Neuronal stem cell (in vitro differentiated cells): ENCODE measurements around the gene NDUFS8.
A peak's percentile ranks its signal among the peaks of the same experiment; 100 is the strongest.

Experiments
- DNase-seq: peaks from one replicate; pipeline ENCODE4 v3.0.0-alpha.2; 2013; ENCODE audit warnings: low spot score
- H2AFZ ChIP-seq: one replicate; pipeline ENCODE4 v1.6.1; 2013; ENCODE audit warnings: mild to moderate bottlenecking, low read length, inconsistent platforms
- H2AK5ac ChIP-seq: 2 replicates; pipeline ENCODE4 v1.6.1; 2013; ENCODE audit warnings: low read depth, mild to moderate bottlenecking, inconsistent platforms, low read length, moderate library complexity, mixed read lengths
- H2BK120ac ChIP-seq: 2 replicates; pipeline ENCODE4 v1.6.1; 2013; ENCODE audit warnings: low read depth, mild to moderate bottlenecking, inconsistent platforms, low read length, moderate library complexity, mixed read lengths
- H2BK12ac ChIP-seq: one replicate; pipeline ENCODE4 v1.6.1; 2013; ENCODE audit warnings: low read length, inconsistent platforms
- H2BK15ac ChIP-seq: 2 replicates; pipeline ENCODE4 v1.6.1; 2013; ENCODE audit warnings: mild to moderate bottlenecking, low read length, inconsistent platforms, mixed read lengths
- H2BK5ac ChIP-seq: one replicate; pipeline ENCODE4 v1.6.1; 2013; ENCODE audit warnings: inconsistent platforms, mild to moderate bottlenecking, low read length, moderate library complexity
- H3K14ac ChIP-seq: one replicate; pipeline ENCODE4 v1.6.1; 2013; ENCODE audit warnings: low read length, inconsistent platforms
- H3K18ac ChIP-seq: 2 replicates; pipeline ENCODE4 v1.6.1; 2013; ENCODE audit warnings: low read length, inconsistent platforms
- H3K23ac ChIP-seq: 2 replicates; pipeline ENCODE4 v1.6.1; 2013; ENCODE audit warnings: low read depth, mild to moderate bottlenecking, mixed read lengths, low read length, inconsistent platforms; ENCODE audit not compliant: poor library complexity
- H3K27ac ChIP-seq: replicated peaks from 3 replicates; pipeline ENCODE4 v1.5.1; 2013; ENCODE audit warnings: low read length, inconsistent platforms
- H3K27me3 ChIP-seq, 3 experiments: 2 replicates each; pipeline ENCODE4 v1.6.1; 2013; ENCODE audit warnings: low read length in 3 of 3, mild to moderate bottlenecking in 2 of 3, inconsistent platforms in 1 of 3, low read depth in 1 of 3, mixed read lengths in 1 of 3, moderate library complexity in 1 of 3; ENCODE audit not compliant: control insufficient read depth in 3 of 3, insufficient read depth in 3 of 3
- H3K36me3 ChIP-seq, 2 donors: replicated peaks in 1 of 2; 2 replicates each; pipeline ENCODE4 v1.6.1; 2013; ENCODE audit warnings: low read length in 2 of 2; ENCODE audit not compliant: control insufficient read depth in 2 of 2, insufficient read depth in 2 of 2
- H3K4ac ChIP-seq: 2 replicates; pipeline ENCODE4 v1.6.1; 2013; ENCODE audit warnings: inconsistent platforms, mild to moderate bottlenecking, low read length, moderate library complexity
- H3K4me1 ChIP-seq, 2 donors: 1 replicate in 1 of 2; 2 replicates in 1 of 2; pipeline ENCODE4 v1.6.1; 2013; ENCODE audit warnings: low read length in 2 of 2, low read depth in 1 of 2; ENCODE audit not compliant: control insufficient read depth in 2 of 2, insufficient read depth in 1 of 2
- H3K4me2 ChIP-seq: one replicate; pipeline ENCODE4 v1.6.1; 2013; ENCODE audit warnings: mild to moderate bottlenecking, low read length, inconsistent platforms; ENCODE audit not compliant: insufficient read depth, poor library complexity, severe bottlenecking
- H3K4me3 ChIP-seq, 2 donors: 2 replicates each; pipeline ENCODE4 v1.5.1; 2013; ENCODE audit warnings: low read length in 2 of 2, mild to moderate bottlenecking in 2 of 2, inconsistent platforms in 1 of 2, moderate library complexity in 1 of 2
- H3K79me1 ChIP-seq: one replicate; pipeline ENCODE4 v1.6.1; 2013; ENCODE audit warnings: low read depth, mild to moderate bottlenecking, inconsistent platforms, low read length, moderate library complexity
- H3K9ac ChIP-seq: one replicate; pipeline ENCODE4 v1.6.1; 2013; ENCODE audit warnings: mild to moderate bottlenecking, low read depth, low read length, inconsistent platforms; ENCODE audit not compliant: poor library complexity
- H3K9me3 ChIP-seq, 2 donors: replicated peaks in 1 of 2; 2 replicates each; pipeline versions ENCODE3 to v1.6.1; 2013; ENCODE audit warnings: low read length in 2 of 2, mild to moderate bottlenecking in 2 of 2, inconsistent platforms in 1 of 2, low read depth in 1 of 2, mixed read lengths in 1 of 2, moderate library complexity in 1 of 2; ENCODE audit not compliant: control insufficient read depth in 2 of 2, insufficient read depth in 1 of 2
- H4K8ac ChIP-seq: one replicate; pipeline ENCODE4 v1.6.1; 2013; ENCODE audit warnings: low read depth, mild to moderate bottlenecking, inconsistent platforms, low read length, moderate library complexity
- H4K91ac ChIP-seq: one replicate; pipeline ENCODE4 v1.6.1; 2013; ENCODE audit warnings: low read length, low read depth, mild to moderate bottlenecking, inconsistent platforms; ENCODE audit not compliant: poor library complexity
- WGBS, 2 donors: extraction: QIAGEN DNeasy Blood & Tissue Kit; methylation state at CpG; one replicate each; pipeline ENCODE4 v1.1.7; 2013; ENCODE audit warnings: missing lambda C conversion rate in 2 of 2, mixed read lengths in 1 of 2; ENCODE audit not compliant: insufficient read length in 2 of 2, insufficient replicate concordance in 1 of 2; ENCODE audit errors: extremely low coverage in 2 of 2; 5-methylcytosine and 5-hydroxymethylcytosine counted together

The NDUFS8 gene

GRCh38 chr11:68053981-68054812, 23.7 kb downstream of the NDUFS8 start:
- Histone ChIP-seq H4K8ac (no peak overlapping the region), H3K23ac (no peak overlapping the region), H3K79me1 (peaks cover 2% of the 10 kb centered on the region), H3K9ac (no peak overlapping the region), H3K4me1 (peaks cover 0 to 3% of the 10 kb centered on the region in 2 donors), H3K18ac (no peak overlapping the region), H2BK5ac (no peak overlapping the region), H3K4ac (no peak overlapping the region), H3K14ac (no peak overlapping the region), H2BK15ac (no peak overlapping the region), H2AFZ (no peak overlapping the region), H3K4me2 (no peak overlapping the region), H4K91ac (no peak overlapping the region), H3K4me3 (peak overlapping the region in 1 of 2 donors; percentile 14), H3K27me3 (no peaks in the 10 kb centered on the region), H2BK12ac (no peak overlapping the region), H2AK5ac (no peak overlapping the region), H3K36me3 (peaks cover 1 to 18% of the 10 kb centered on the region in 2 donors), H3K9me3 (peaks cover 0 to 2% of the 10 kb centered on the region in 2 donors), H3K27ac (no peak overlapping the region), H2BK120ac (no peak overlapping the region)
- no CpG with 5 or more reads among the region's 11 CpGs for WGBS, 2 donors
- no peak for DNase-seq

- H3K14ac ChIP-seq, result no peak overlapping the region
- H3K9me3 ChIP-seq, result peaks cover 0 to 5% of the 10 kb centered on the region in 2 donors
- H3K18ac ChIP-seq, result no peak overlapping the region
- H2BK120ac ChIP-seq, result no peak overlapping the region
- no peak overlapping the region for H2AFZ ChIP-seq
- H2BK5ac ChIP-seq, result no peak overlapping the region
- no peak overlapping the region for H3K27ac ChIP-seq
- H4K8ac ChIP-seq, result no peak overlapping the region
- H3K36me3 ChIP-seq, result peaks cover 5 to 38% of the 10 kb centered on the region in 2 donors
- no peak overlapping the region for H3K4me2 ChIP-seq
- H3K4ac ChIP-seq, result no peak overlapping the region
- peaks cover 2% of the 10 kb centered on the region for H3K79me1 ChIP-seq
- H2BK15ac ChIP-seq, result no peak overlapping the region
- no peak overlapping the region for H2BK12ac ChIP-seq
- no peak overlapping the region for H3K23ac ChIP-seq
- H3K27me3 ChIP-seq, result no peaks in the 10 kb centered on the region
- no peak overlapping the region for H2AK5ac ChIP-seq
- no peak overlapping the region for H3K4me3 ChIP-seq
- no peak for DNase-seq
- no CpG with 5 or more reads among the region's 12 CpGs for WGBS, 2 donors
- no peak overlapping the region for H3K9ac ChIP-seq
- no peaks in the 10 kb centered on the region for H3K4me1 ChIP-seq
- H4K91ac ChIP-seq, result no peak overlapping the region
These were observed 26.1 kb downstream of the NDUFS8 start for GRCh38 chr11:68056317-68057285.

GRCh38 chr11:68057807-68058206, 27.3 kb downstream of the NDUFS8 start:
- no peak overlapping the region for H2BK15ac ChIP-seq
- no peak overlapping the region for H3K23ac ChIP-seq
- H2BK12ac ChIP-seq, result no peak overlapping the region
- no peak overlapping the region for H3K14ac ChIP-seq
- DNase-seq, result no peak
- H3K27ac ChIP-seq, result no peak overlapping the region
- H3K9me3 ChIP-seq, result peaks cover 0 to 5% of the 10 kb centered on the region in 2 donors
- no peak overlapping the region for H2BK5ac ChIP-seq
- H2BK120ac ChIP-seq, result no peak overlapping the region
- no peak overlapping the region for H3K4me2 ChIP-seq
- H3K79me1 ChIP-seq, result peaks cover 2% of the 10 kb centered on the region
- no peak overlapping the region for H4K91ac ChIP-seq
- H3K4me1 ChIP-seq, result no peaks in the 10 kb centered on the region
- no peak overlapping the region for H3K9ac ChIP-seq
- no peak overlapping the region for H3K18ac ChIP-seq
- no peak overlapping the region for H4K8ac ChIP-seq
- no CpG with 5 or more reads among the region's 4 CpGs for whole genome bisulfite sequencing, 2 donors
- no peak overlapping the region for H3K4ac ChIP-seq
- H3K36me3 ChIP-seq, result peaks cover 13 to 50% of the 10 kb centered on the region in 2 donors
- H3K27me3 ChIP-seq, result no peaks in the 10 kb centered on the region
- H3K4me3 ChIP-seq, result no peak overlapping the region
- H2AFZ ChIP-seq, result no peak overlapping the region
- H2AK5ac ChIP-seq, result no peak overlapping the region

DNA sequence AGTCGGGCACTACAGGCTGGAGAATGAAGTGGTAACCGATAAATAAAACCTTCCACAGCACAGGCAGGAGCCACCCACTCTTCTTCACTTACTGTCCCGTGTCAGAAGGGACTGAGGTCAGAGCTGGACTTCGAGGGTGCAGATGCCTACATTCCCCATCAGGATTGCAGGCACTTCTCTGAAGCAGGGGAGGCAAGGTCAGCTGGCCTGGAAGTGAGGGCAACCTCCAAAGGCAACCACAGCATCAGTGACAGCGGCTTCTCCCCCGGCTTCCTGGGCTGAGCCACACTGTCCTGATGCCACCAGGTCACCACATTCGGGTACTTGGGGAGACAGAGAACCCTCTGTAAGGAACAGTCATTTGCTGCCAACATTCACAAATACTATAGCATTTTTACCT, 31.0 kb downstream of the NDUFS8 start:
- no peak overlapping the region for H2BK12ac ChIP-seq
- H3K23ac ChIP-seq, result no peak overlapping the region
- no peaks in the 10 kb centered on the region for H3K27me3 ChIP-seq
- peaks cover 23 to 85% of the 10 kb centered on the region in 2 donors for H3K36me3 ChIP-seq
- H3K9me3 ChIP-seq, result peaks cover 0 to 5% of the 10 kb centered on the region in 2 donors
- no peak overlapping the region for H2AFZ ChIP-seq
- no peak overlapping the region for H2AK5ac ChIP-seq
- no peak overlapping the region for H3K14ac ChIP-seq
- H3K4me2 ChIP-seq, result no peak overlapping the region
- no peak overlapping the region for H2BK120ac ChIP-seq
- no peaks in the 10 kb centered on the region for H3K79me1 ChIP-seq
- H3K4me1 ChIP-seq, result peaks cover 0 to under 1% of the 10 kb centered on the region in 2 donors
- DNase-seq, result no peak
- WGBS, 2 donors, result no CpG with 5 or more reads among the region's 7 CpGs
- H2BK5ac ChIP-seq, result no peak overlapping the region
- no peak overlapping the region for H4K8ac ChIP-seq
- no peak overlapping the region for H3K9ac ChIP-seq
- H4K91ac ChIP-seq, result no peak overlapping the region
- H3K4me3 ChIP-seq, result no peak overlapping the region
- no peak overlapping the region for H3K27ac ChIP-seq
- no peak overlapping the region for H3K18ac ChIP-seq
- no peak overlapping the region for H3K4ac ChIP-seq
- H2BK15ac ChIP-seq, result no peak overlapping the region
